NCI-H1417 treated with DMSO at 0.1 percent for 48 hours (cell line): ENCODE measurements around the gene RFX2.
"Not testable (repeated sequence)": the region's sequence is repeated elsewhere in the genome, so short reads cannot be mapped to it uniquely, and the experiment has no call there.

Source experiments
- DNase-seq: peaks from one replicate; lab custom pipeline; 2025; lab: John Stamatoyannopoulos, UW

Gene RFX2

DNA sequence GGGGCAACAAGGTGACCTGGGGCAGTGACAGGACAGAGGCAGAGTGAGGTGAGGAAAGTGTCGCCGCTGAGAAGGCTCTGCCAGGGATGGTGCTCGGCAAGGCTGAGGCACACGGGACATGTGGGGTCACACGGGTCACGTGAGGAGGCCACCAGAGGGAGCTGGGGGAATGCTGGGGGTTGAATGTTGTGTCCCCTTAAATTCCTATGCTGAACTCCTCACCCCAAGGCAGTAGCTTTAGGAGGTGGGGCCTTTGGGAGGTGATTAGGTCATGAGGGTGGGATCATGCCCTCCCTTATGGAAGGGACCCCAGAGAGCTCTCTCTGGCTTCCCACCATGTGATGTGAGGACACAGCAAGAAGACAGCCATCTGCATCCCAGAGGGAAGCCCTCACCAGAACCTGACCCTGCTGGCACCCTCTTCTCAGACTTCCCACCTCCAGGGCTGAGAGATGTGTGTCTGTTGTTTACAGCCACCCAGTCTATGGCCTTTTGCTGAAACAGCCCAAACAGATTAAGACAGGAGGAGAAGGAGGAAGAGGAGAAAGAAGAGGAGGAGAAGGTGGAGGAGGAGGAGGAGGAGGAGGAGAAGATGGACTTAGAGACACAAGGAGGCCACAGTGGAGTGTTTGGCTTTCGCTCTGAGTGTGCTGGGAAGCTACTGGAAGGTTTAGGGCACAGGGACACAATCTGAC is 35.4 kb downstream of the RFX2 start:
- no peak for DNase-seq

DNA sequence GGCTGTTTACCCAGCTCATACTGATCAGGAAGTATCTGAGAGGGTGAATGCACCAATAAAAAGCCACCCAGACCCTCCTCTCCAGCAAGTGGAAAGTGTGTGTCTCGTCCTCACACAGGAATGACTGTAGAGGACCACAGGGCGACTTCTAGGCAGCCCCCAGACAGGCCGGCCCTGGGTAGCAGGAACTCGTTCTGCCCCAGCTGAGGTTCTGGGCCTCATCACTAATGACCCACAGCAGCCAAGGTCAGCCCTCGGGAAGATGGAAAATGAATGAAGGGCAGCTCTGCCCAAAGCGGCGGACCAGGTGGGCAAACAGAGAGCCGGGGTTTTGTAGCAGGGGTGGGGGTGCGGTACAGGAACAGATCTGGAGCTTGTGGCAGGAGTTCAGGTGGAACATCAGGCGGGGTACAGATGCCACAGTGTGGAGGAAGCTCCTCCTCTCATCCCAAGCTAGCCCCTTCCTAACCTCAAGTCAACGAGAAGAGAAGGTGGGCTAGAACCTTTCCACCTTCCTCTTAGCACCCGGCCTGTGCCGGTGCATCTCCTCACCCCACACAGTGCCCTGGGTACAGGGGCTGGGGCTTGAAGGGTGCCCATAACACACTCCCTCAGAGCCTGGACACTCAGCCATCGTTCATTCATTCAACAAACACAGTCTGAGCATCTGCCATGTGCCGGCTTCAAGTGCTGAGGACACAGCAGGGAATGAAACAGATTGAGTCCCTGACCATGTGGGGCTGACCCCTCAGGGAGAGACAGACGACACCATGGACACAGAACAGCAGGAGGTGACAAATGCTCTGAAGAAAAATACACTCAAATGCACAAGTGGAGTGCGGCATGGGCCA is 36.2 kb downstream of the RFX2 start:
- DNase-seq: no peak

DNA sequence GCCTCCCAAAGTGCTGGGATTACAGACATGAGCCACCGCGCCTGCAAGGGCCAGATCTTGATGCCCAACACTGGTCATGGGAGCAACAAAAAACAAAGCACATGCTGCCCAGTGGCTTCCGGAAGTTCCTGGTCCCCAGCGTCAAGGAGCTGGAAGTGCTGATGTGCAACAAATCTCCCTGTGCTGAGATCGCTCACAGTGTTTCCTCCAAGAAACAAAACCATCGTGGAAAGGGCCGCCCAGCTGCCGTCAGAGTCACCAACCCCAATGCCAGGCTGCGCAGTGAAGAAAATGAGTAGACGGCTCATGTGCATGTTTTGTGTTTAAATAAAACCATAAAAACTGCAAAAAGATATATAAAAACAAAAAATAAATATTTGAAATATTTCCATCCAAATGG is 37.1 kb downstream of the RFX2 start:
- not testable (repeated sequence) for DNase-seq

DNA sequence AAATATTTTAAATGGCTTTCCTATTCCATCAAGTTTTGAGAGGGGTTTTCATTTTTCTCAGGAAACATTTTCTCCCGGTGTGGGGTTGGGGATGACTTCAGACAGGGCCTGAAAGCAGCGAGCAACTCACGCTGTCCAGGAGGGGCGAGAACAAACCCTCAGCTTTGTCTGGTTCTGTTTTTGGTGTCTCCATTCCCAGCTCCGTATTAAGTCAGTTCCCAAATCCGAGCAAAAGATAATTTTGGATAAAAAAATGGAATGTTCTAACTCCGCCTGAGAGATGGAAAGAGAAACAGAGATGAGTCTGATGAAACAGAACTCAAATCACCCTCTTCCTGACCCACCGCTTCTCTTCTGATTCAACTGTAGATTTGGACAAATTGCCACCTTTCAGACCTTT is 38.4 kb downstream of the RFX2 start:
- no peak for DNase-seq

DNA sequence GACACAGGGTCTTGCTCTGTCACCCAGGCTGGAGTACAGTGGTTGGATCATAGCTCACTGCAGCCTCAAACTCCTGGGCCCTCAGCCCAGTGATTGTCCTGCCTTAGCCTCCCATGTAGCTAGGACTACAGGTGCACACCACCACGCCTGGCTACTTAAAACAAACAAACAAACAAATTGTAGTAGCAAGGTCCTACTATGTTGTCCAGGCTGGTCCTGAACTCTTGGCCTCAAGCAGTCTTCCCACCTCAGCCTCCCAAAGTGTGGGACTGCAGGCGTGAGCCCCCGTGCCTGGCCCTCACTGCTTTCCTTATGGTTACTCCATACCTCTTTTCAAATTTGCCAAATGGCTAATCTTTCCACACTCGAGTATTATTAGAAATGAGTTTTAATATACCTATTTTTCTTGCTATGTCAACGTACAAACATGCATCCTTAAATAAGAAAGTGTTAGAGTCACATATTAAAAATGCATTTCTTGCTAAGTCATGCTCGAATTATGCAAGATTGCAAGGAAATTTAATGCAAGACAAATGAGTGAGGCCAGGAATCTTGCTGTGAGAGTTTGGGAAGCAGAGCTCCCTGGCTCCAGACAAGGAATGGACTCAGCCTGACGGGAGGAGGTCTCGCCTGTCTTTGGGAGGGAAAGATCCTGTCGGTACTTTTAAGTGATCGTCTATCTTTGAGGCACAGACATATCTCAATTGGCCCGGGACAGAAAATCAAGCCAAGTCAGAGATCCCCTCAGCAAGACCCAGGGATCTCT is 39.4 kb downstream of the RFX2 start:
- no peak for DNase-seq

DNA sequence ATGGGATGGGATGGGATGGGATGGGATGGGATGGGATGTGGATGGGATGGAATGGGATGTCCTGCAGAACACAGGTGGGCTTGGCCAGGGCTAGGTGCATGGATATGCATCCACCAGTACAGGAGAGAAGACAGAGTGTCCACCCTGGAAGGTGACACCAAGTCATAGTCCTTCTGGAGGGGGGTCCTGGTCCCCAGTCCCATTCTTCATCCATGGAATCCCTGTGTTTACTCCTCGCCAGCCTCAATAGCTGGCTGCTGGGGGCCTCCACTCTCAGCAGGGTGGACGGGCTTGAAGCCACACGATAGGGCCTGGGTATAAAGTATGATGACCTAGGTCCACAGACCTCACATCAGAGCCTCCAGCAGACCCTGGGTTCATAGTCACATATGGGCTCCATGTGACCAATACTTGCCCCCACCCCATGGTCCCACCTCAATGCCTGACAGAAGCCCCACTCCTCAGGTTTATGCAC is 40.1 kb downstream of the RFX2 start:
- no peak for DNase-seq

DNA sequence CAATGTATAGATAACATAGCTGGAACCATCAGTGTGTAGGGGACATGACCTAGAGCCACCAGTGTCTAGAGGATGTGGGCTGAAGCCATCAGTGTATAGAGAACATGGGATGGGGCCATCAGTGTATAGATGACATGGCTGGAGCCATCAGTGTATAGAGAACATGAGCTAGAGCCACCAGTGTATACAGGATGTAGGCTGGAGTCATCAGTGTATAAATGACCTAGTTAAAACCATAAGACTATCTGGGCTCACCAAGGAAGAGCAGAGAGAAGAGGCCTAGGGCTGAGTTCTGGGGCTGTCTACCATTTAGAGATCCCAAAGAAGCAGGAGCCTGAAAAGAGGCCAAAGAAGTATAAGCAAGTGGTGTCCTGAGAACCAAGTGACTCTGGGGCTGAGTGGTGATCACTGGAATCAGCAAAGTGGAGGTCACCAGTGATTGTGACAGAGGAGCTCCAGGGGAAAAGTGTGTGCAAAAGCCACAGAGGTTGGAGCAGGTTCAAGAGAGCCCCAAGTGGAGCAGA is 41.0 kb downstream of the RFX2 start:
- no peak for DNase-seq

DNA sequence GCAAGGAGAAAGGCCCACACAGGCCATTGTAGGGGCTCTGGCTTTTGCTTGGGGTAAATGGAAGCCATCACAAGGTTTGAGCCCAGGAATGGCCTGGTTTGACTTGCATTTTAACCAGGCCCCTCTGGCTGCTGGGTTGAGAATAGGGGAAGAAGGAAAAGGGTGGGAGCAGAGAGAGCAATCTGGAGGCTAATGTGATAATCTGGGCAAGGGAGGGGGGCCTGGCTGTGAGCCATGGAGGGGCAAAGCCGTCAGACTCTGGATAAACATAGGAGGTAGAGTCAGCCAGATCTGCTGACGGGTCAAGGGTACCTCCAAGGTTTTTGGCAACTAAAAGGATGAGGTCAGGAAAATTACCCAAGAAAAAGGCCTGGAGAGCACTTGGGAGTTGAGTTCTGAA is 41.6 kb downstream of the RFX2 start:
- no peak for DNase-seq

DNA sequence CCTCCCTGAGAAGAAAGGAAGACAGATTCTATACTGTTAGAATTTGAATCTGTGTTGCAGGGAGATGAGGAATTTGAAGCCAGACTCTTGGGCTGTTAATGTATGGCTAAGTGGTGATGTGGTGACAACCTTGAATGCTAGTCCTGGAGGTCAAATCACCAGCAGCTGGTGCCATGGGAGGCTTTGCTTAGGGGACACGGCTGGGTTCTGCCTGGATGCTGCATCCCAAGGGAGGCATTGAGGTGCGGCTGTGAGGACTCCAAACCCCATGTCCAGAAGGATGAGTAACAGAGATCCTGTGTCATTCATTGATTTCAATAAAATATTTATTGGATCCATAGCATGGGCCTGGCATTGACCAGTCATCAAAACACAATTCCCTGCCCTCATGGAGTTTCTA is 42.3 kb downstream of the RFX2 start:
- no peak for DNase-seq

DNA sequence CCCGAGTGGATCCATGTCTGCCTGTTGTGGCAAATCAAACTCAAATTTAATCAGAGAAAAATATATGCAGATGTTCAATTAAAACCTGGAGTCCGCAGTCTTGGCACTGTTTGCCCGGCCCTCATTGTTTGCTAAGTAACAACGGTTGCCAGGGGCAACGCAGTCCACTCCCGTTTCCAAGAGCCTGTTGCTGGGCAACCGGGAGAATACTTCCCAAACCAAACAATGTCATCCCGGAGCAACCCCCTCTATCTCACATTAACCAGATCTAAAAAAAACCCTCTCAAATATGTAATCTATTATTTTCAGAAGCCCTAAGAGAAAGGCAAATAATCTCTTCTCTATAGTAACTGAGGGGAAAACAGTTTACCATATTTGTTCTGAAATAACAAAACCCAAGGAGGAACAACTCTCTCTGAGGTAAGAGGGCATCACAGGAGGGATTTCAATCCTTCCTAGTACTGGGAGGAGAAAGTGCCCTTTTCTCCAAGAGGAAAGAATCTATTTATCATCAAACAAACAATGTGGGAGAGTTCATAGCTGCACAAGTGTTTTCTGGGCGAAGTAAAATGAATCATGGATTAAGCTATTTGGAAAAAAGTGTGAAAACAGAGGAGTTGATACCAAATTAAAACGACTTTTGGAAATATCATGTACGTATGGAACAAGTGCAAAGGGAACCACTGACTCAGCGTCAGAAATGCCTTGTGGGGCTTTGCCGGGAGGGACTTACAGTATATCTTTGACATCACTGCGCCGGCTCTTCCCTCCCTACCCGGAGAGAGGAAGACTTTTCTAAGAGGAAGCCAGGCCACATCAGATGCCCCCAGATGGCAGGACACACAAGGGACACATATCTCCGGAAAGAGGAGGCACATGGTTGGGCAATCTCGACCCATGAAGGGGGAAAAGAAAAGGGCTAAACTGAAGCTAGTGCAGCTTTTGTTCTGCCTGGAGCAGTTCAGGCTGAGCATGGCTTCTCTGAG is 43.3 kb downstream of the RFX2 start:
- DNase-seq: peak; percentile 98

DNA sequence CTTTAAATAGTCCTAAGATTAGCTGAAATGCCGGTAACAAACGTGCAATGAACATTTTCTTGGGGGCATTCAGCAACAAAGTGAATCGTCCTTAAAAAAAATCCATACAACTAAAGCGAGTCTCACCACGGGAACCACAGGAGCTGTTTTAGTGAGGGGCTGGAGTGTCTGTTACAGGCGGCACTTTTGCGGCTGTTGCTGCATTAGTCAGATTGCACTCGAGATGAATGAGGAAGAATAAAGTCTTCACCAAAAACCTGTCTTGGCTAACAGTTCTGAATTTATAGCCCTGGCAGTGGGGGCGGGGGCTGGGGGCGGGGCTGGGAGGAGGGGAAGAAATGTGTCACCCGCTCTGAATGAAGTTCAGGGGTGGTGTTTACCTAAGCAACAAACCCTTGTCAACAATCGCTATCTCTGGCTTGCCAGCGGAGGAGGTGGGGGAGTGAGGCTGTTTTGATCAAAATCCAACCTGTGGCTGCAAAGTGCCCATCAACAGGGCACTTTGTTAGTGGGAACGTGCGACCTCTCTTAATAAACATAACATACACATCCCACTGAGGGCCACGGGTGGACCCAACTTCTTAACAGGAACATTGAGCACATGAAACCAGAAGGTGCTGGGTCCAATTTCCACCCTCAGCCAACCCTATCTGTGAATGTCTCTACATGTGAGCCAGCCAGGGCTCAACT is 44.5 kb downstream of the RFX2 start:
- peak; percentile 72 for DNase-seq

DNA sequence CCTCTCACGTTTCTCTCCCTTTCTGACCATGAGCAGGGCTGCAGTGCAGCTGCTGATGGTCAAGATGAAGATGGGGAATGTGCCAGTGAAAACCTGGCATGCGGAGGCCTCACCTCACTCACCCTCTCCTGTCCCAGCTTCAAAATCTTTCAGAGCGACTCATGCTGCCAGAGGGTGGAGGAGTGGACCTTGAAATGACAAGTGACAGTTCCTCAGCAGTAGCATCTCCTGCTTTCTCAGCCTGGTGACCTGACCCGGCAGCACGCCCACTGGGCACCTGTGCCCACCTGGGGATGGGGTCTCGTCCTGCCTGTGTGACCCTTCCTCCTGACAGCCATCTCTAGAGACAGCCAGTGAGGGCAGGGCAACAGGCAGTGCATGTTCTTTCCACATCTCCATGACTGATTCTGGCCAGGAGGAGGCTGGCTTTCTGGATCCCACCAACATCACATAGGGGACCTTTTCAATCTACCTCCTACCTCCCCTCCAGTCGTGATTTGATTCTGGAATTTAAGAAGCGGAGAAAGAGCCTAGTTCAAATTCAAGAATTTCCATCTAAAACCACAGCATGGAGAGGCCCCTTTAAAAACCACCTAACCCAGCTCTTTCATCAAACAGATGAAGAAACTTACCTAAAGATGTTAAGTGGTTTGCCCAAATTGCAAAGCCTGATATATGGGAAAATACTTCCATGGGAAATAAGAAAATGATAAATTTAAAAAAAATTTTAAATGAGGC is 45.8 kb downstream of the RFX2 start:
- DNase-seq: no peak

DNA sequence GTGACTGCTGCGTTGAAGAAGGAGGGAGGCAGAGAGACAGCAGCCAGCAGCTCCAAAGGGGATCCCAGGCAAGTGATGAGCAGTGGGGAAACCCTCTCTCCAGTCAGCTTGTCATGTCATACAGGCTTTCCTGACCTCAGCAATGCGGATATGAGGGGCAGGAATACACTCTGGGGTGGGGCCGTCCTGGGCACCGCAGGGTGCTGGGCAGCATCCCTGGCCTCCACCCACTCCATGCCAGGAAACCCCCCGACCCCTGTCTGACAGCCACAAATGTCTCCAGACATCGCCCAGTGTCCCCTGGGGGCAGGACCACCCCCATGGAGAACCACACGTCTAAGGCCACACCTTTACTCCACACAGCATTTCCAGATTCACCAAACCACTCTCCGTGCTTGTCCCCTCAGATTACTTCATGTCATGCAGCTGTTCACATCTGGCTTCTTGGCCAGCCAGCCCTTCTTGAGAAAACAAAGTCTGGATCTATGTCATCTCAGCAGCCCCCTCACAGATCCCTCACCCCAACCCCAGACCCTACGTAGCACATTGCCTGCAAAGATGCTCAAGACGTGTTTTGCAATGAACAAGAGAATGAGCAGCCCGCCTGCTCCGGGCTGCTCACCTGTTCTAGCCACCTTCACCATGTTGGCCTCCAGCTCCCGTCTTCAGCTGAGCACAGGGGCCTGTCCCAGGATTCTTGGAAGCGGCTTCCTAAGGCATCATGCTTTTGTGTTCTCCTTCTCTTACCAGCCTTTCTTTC is 46.5 kb downstream of the RFX2 start:
- no peak for DNase-seq

DNA sequence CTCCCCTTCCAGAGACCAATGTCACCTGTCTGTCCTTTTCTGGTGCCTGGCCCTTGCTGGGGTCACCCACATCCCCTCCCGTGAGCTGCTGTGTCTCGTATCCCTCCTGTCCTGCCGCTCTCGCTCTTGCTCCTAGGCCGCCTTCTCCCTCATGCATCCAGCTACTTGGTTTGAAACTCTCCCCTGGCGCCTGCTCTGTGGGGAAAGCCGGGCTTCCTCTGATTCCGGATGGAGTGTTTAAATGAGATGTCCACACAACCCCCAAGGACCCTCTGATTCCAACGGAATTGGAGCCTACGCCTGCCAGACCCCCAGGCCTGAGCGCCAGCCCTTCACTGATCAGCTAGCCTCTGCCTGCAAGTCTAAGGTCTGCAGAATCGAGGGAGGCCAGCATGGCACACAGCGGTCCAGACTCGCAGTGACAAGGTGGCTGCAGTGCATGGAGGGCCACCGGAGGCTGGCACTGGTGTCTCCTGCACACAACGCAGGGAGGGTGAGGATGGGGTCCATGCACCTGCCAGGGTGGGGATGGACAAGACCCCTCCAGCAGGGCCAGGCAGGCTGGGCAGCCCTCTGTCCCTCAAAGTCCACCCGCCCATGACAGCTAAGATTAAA is 47.2 kb downstream of the RFX2 start:
- DNase-seq: no peak

DNA sequence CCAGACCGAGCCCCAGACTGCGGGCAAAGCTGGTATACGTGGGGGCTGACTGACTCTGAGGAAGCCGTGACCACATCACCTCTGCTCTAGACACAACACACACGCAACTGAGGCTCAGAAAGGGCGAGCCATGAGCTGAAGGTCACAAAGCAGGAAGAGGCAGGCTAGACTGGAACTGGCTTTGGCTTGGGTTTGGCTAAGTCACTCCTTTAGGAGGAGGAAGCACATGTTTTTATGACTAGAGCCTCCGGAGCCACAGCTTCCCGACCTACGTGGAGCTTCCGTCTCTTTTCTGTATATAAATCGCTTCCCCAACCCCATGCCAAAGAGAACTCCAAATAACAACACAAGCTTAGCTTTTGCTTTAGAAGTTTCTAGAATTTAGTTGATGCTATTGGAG is 48.0 kb downstream of the RFX2 start:
- DNase-seq: no peak

DNA sequence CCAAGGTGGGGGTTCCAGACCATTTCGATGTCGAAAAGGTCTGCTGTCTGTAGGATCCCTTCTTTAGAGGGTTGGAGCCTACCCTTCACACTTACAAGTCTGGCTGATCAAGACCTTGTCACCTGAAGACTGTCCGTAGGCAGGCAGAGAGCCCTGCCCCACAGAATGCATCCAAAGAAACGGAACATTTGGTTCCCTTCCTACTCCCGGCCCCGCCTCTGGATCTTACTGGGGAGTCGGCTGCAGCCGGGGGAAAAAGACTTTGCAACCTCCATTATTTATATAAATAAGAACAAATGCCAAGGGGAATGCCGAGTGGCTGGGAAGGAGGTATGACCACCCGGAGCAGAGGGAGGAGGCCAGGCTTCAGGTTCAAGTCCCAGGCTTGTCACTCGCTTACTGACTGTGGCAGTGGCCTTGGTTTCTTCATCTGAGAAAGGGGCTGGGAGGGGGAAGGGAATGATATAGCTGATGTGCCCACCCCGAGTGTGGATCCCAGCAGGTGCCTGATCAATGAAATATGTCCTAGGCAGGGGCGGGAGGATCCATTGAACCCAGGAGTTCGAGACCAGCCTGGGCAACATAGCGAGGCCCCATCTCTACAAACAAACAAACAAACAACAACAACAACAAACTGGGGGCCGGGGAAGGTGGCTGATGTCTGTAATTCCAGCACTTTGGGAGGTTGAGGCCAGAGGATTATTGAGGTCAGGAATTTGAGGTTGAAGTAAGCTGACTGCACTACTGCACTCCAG is 48.7 kb downstream of the RFX2 start:
- DNase-seq: no peak

DNA sequence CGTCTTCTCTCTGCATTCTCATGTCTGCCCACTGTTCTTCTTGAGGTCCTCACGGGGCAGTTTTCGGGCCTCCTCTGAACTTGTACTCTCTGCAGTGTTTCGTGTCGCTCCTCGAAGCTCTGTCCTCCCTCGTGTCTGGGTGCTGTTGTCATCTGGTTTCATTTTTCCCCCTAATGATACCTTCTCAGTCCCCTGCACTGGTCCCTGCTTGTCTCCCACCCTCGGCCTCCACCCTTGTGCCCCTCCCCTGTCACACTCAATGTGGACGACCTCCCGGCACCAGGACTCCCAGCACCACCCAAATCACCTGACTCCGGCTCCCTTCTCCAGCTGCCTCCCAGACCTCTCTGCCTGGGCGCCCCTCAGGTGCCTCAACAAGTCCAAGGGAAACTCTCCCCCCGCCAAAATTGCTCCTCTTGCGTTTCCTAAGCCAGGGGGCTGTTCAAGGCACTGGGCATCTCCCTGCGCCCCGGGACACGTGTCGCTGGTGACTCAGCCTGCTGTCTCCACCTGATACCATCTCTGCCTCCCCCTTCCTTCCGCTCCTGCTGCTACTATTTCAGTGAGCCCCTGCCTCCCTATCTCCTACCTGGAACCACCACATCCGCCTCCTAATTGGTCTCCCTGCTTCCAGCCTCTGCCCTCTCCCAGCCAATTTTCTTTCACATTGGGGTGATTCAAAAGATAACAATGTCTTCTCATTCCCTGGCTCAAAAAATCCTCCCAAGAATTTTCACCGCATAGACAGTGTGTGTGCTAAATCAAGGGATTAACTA is 49.5 kb downstream of the RFX2 start:
- DNase-seq: no peak
